Activated CD4-positive, alpha-beta T cell treated with anti-CD3 and anti-CD28 coated beads, Interleukin-2, amount 50 U/mL, for 16 hours (primary cell): ENCODE results near the gene SLC5A9.
"Not testable (repeated sequence)": the region's sequence is repeated elsewhere in the genome, so short reads cannot be mapped to it uniquely, and the experiment has no call there.

Source experiments
- DNase-seq: peaks from one replicate; pipeline ENCODE4 v3.0.0-alpha.2; 2020

The SLC5A9 gene

GRCh38 chr1:48222501-48223242 lies at the start of gene SLC5A9:
SLC5A9 (plus strand) TSS chr1:48222716; CDS start chr1:48222737, 21 bp downstream.
- DNase-seq, result no peak

DNA sequence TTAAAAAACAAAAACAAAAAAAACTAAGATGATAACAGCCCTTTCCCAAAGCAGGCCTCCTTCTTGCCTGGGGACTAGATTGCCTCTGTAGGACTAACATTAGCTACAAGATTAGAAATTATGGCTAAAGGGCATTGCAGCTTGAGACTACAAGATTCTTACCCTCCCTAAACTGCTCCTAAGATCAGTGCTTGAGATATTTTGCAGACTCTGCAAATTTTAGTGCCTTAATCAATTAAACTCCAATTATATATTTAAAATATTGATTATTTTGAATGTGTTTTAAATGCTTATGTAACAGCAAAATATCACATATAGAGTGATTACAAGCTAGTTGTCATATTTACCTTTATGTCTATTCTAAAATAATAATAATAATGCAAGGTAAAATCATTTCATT lies 47.4 kb upstream of the SLC5A9 start:
- no peak for DNase-seq

GRCh38 chr1:48177257-48177656 lies 45.3 kb upstream of the SLC5A9 start:
- DNase-seq, result no peak

GRCh38 chr1:48181669-48182367 lies 40.7 kb upstream of the SLC5A9 start:
- no peak for DNase-seq

DNA sequence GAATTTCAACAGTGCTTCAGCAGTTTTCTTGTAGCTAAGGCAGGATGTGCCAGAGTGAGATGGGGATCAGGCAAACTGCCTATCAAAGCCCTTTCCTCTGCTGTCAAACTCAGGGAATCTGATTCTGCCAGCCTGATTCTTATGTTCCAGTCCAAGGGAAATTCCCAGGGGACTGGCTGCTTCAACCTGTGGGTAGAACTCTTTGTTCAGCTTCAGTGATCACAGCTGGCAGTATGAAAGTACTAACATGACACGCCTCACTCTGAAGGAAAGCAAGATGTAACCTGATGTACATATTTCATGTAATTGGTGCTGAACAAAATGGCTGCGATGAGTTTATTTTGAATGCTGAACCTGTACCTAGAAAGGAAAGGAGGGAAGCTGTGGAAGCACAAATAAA lies 40.1 kb upstream of the SLC5A9 start:
- no peak for DNase-seq

GRCh38 chr1:48186306-48186839 lies 36.1 kb upstream of the SLC5A9 start:
- no peak for DNase-seq

- no peak for DNase-seq
Observed at GRCh38 chr1:48187969-48188563, 34.5 kb upstream of the SLC5A9 start.

- no peak for DNase-seq
Observed at GRCh38 chr1:48190881-48191280, 31.6 kb upstream of the SLC5A9 start.

DNA sequence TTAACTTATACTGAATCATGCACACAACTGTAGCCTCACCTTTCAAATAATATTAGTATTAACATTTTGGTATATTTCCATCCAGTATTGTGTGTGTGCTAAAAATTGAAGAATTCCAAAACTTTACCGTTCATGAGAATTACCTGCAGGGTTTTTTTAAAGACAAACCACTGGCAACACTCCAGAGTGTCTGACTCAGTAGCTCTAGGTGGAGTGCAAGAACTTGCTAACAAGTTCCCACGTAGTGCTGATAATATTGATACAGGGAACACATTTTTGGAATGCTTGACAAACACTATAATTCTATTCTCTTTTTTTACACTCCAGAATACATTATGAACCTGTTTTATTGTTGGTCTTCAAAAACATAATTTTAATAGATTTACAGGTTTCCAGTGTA lies 27.7 kb upstream of the SLC5A9 start:
- DNase-seq, result no peak

DNA sequence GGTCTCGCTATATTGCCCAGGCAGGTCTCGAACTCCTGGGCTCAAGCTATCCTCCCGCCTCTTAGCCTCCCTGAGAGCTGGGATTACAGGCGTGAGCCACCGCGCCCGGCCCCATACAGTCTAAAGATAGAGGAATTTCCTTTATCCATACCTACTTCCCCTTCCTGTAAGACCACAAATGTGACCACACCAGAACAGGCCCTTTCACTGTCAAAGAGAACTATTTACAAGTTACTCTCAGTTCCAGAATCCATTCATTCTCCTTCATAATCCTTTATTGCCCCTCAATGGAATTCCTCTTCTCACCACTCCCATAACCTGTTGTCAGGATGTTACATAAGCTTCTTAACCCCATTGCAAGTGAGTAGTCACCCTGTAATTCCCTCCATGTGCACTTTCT lies 26.3 kb upstream of the SLC5A9 start:
- no peak for DNase-seq

DNA sequence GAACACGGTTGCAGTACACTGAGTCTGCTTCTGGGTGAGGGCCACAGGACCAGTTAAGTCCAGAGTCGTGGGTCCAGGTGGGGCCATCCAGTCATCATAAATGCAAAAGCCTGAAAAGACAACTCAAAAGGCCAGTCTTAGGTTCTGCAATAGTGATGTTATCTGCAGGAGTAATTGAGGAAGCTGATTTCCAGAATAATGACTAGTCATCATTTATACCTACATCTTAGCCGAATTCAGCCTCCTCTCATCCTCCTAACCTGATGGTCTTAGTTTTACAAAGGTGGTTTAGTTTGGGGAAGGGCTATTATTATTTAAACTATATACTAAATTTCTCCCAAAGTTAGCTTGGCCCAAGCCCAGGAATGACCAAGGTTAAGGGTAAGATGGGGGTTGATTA lies 23.5 kb upstream of the SLC5A9 start:
- DNase-seq, result no peak

- DNase-seq, result no peak
Observed at GRCh38 chr1:48200166-48200900, 22.2 kb upstream of the SLC5A9 start.

GRCh38 chr1:48202030-48202752 lies 20.3 kb upstream of the SLC5A9 start:
- DNase-seq, result peak; percentile 53

DNA sequence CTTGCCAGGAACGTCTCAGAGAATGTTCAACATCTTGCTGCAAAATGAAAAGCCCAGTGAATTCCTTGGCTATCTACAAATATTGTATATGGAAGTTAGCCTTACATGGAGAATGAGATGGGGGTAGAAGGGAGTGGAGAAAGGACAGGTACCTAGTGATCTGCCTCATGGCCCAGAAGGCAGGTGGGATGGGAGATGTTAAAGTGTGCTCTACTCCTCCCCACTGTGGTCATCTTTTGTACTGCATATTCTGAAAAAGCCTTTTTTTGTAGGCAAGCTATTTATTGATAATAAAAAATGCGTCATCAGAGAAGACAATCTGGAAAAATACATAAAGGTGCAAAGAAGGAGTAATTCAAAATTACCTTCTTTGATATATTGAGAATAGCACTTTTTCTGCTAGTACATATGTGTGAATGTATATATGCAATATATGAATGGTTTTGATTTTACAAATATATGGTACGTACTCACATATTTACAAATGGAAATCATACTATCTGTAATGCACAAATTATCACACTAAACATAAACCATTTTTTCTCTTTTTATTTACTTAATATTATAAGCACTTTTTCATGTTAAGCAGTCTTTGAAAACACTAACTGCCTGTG lies 19.1 kb upstream of the SLC5A9 start:
- peak; percentile 29 for DNase-seq

DNA sequence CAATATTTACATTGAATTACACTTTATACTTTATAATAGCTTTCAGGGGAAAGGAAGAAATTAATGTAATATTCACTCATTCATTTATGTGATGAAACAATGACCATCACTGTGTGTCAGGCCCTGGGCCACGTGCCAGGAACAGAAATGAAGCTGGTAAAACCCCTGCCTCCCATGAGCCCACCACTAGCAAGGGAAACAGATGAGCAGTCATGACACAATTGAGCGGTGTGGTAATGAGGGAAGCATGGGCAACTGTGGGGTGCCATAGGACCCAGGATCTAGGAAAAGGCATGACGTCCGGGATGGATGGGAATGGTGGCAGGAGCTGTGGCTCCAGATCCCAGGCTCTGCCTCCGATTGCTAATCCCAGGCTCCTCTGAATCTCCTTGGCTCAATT lies 17.0 kb upstream of the SLC5A9 start:
- no peak for DNase-seq

DNA sequence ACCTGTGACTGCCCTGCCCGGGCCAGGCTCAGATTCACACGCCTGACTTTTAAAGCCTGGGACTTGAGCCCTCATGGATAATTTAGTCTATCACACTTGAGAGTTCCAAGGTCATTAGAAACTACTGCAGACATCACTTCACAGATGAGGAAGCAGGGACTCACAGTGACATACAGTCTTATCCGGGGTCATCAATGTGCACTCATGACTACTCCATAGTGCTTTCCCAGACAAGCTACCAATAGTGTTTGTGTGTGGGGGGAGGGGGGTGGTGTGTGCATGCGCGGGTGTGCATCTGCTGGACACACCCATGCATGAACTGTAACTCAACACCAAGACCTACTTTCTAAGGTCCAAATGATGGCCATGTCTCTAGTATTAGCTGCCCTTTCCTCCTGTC lies 16.1 kb upstream of the SLC5A9 start:
- no peak for DNase-seq

DNA sequence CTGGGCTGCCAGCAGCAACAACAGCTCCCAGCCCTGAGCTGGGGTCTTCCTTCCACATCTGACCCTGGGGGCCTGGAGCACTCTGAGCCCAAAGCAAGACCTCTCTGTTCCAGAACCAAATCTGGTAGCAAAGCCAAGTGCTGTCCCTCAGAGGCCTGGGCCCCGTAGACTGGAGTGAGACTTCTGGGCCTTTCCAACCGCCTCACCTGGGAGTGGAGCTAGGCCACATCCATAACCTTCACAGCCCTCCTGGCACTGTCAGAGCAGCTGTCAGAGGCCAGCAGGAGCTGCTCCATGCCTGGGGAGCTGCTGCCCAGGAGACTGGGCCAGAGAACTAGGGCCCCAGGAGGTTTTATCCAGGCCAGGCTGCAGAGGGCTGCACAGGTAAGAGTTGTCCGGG lies 15.4 kb upstream of the SLC5A9 start:
- no peak for DNase-seq

GRCh38 chr1:48207536-48208075 lies 14.9 kb upstream of the SLC5A9 start:
- DNase-seq, result no peak

- DNase-seq, result no peak
Observed at GRCh38 chr1:48208251-48208650, 14.3 kb upstream of the SLC5A9 start.

DNA sequence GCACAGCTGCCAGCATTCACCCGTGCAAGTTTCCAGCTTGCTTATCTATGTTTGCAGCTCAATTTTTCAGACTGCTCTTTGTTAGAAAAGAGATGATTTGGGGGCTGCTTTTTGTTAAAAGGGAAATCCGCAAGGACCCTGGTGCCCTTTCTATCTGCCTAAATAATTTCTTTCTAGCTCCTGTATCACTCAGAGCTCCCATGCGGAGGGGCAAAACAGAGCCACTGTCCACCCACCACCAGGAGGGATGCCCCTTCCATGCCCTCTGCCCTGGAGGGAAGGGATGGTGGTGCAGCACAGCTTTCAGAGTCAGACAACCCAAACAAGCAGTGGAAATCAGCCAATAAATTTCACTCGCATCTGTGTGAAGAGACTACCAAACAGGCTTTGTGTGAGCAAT lies 13.9 kb upstream of the SLC5A9 start:
- DNase-seq, result no peak

GRCh38 chr1:48213462-48213861 lies 9.1 kb upstream of the SLC5A9 start:
- not testable (repeated sequence) for DNase-seq

DNA sequence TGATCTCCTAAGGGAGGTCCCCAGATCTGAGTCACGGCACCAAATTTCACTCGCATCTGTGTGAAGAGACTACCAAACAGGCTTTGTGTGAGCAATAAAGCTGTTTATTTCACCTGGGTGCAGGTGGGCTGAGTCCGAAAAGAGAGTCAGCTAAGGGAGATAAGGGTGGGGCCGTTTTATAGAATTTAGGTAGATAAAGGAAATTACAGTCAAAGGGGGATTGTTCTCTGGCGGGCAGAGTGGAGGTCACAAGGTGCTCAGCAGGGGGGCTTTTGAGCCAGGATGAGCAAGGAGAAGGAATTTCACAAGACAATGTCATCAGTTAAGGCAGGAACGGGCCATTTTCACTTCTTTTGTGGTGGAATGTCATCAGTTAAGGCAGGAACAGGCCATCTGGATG lies 8.2 kb upstream of the SLC5A9 start:
- not testable (repeated sequence) for DNase-seq
